OCI-LY3 (cell line): Measurements from ENCODE around the gene ZNF32.

Source experiments
- CTCF ChIP-seq: fragments of 200-600, 300-600 bp; sonication (generic); IDR thresholded peaks from 2 replicates; pipeline ENCODE4 v1.5.1; 2014; ENCODE audit warnings: antibody characterized with exemption, low read length, low read depth
- EZH2phosphoT487 ChIP-seq: fragments of 200-600 bp; shearing (Covaris generic); IDR thresholded peaks from 2 replicates; pipeline ENCODE4 v1.6.1; 2018; ENCODE audit warnings: antibody characterized with exemption, mixed run types, low read depth

- TF ChIP-seq CTCF (no peak), EZH2phosphoT487 (no peak)
These were observed 30.0 kb upstream of the ZNF32 start for GRCh38 chr10:43678654-43679053.
